Measurements from ENCODE around the gene TFDP2.
A peak's percentile ranks its signal among the peaks of the same experiment; 100 is the strongest.
"Not testable (repeated sequence)": the region's sequence is repeated elsewhere in the genome, so short reads cannot be mapped to it uniquely, and the experiment has no call there.

TFDP2 gene

GRCh38 chr3:142148792-142149672 lies at the start of gene TFDP2:
TSS of gene TFDP2 (minus strand) at chr3:142149544. CDS start at chr3:142101749, 47,795 bp downstream.
- peak; percentile 89 for DNase-seq (ENCODE audit: low read depth)

- DNase-seq (ENCODE audit: low read depth): no peak
Measured at GRCh38 chr3:142188846-142189245, 39.5 kb upstream of the TFDP2 start.

DNA sequence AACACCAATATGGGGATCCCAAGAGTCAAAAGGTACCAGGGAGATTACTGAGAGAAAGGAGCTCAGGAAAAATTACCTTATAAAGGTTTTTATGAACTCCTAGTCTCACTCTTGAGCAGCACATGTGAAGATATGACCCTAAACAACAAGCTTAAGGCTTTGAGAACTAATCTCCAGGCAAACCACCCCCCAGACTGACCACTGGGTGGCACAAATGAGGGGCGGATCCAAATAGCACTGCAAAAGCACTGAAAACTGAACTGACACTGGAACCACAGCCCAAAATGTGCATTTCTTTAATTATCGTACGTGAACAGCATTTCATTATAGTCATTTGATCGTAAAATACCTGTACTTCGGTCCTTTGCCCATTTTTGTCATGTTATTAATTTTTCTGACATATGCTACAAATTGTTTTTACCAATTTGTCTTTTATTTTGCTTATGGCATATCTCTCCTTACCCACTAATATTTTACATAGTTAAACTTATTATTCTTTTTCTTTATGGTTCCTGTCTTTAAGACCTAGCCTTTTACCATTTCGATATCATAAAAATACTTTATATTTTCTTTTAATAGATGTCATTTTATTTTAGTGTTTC lies 31.5 kb upstream of the TFDP2 start:
- peak; percentile 41 for DNase-seq (ENCODE audit: low read depth)

DNA sequence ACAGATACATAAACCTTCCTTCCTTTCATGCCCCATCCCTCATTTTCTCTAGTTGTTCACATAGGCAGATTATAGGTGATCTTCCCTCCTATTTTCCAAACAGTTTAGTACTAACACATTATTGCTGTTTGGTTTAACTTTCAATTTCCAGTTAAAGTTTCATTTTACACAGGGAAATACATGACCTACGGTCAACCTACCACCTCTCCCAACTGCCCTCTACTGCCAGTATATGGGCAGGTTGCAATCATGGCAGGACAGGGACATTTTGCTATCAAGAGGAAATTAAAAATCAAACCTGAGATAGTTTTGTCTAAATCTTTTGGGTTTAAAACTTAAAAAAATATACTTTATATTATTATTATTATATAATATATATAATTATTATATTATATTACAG lies 26.1 kb upstream of the TFDP2 start:
- no peak for DNase-seq (ENCODE audit: low read depth)

- no peak for DNase-seq (ENCODE audit: low read depth)
Measured at GRCh38 chr3:142174559-142174958, 25.2 kb upstream of the TFDP2 start.

GRCh38 chr3:142168514-142168913 lies 19.2 kb upstream of the TFDP2 start:
- no peak for DNase-seq (ENCODE audit: low read depth)

DNA sequence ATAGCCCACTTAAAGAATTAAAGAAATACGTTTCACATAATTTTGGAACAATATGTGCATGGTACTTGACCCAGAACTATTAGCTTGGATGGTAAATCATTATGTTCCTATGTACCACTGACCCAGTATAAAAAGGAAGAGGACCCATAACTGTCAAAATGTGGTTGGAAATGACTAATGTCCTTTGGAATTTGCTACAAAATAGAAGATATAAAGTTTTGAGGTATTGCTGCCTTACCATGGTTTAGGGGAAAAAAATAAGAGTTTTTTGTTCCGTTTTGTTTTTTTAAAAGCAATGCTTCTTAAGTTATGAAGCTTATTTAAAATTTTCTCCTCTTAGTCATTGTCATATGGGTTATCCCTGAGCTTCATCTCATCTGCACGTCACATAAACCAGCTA lies 15.8 kb upstream of the TFDP2 start:
- peak; percentile 34 for DNase-seq (ENCODE audit: low read depth)

- no peak for DNase-seq (ENCODE audit: low read depth)
Measured at GRCh38 chr3:142159083-142159740, 9.9 kb upstream of the TFDP2 start.

DNA sequence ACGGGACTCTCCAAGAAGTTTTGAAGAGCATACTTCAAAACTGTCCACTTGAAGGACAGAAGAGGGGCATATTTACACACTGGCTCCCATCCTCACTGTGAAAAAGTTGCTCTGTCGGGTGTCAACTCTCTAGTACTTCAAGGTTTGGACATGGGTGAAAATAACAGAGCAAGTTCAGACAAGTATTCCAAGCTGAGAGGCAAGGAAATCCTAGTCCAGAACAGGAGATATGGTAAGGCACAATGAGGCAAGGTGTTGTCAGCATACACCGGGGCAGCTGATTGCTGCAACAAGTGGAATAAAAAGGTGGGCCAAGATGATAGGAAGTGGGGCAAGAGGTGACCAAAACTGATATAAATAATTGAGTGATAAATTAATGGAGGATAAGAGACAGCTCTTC lies 4.8 kb upstream of the TFDP2 start:
- no peak for DNase-seq (ENCODE audit: low read depth)

GRCh38 chr3:142152384-142152783 lies 3.0 kb upstream of the TFDP2 start:
- no peak for DNase-seq (ENCODE audit: low read depth)

GRCh38 chr3:142151828-142152227 lies 2.5 kb upstream of the TFDP2 start:
- DNase-seq (ENCODE audit: low read depth): no peak

DNA sequence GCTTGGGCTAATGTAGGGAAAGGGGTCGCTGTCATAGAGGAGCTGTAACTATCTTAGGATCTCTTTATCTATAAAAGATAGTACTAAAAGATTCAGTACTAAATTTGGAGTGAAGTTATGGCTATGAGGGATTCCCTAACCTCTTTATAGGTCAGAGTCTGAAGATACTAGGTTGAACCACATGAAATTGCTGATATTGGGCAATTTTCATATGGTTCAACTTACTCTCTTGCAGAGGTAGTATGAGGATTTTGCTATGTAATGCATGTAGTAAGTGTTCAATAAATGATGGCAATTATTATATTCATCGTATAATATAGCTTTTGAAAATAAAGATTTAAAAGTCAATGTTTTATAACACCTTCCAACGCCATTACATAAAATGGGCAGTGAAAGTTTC lies 1.9 kb upstream of the TFDP2 start:
- DNase-seq (ENCODE audit: low read depth): no peak

DNA sequence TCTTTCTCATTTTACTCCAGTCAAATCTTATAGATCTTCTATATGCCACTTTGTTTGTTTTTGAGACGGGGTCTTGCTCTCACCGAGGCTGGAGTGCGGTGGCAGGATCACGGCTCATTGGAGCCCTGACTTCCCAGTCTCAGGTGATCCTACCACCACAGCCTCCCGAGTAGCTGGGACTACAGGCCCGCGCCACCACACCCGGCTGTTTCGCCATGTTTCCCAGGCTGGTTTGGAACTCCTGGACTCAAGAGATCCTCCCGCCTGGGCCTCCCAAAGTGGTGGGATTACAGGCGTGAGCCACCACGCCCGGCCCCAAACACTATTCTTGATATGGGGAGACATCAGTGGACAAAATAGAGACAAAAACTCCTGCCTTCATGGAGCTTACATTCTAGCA lies 927 bp upstream of the TFDP2 start:
- no peak for DNase-seq (ENCODE audit: low read depth)

DNA sequence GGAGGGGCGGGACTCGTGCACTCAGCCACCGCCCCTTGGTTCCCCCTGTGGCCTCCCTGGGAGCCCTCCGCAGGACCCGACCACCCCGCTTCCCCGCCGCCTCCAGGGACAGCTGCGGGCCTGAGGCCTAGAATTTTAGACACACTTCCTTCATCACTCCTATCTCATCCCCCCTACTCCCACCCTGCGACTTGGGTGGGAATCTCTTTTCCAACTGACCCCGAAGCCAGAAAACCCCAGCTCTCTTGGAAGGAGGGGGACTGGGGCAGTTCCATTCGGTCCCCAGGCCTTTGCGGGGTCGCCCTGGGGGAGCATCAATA lies 289 bp upstream of the TFDP2 start:
- no peak for DNase-seq (ENCODE audit: low read depth)

- DNase-seq (ENCODE audit: low read depth): no peak
Measured at GRCh38 chr3:142148044-142148791, 1.1 kb downstream of the TFDP2 start.

DNA sequence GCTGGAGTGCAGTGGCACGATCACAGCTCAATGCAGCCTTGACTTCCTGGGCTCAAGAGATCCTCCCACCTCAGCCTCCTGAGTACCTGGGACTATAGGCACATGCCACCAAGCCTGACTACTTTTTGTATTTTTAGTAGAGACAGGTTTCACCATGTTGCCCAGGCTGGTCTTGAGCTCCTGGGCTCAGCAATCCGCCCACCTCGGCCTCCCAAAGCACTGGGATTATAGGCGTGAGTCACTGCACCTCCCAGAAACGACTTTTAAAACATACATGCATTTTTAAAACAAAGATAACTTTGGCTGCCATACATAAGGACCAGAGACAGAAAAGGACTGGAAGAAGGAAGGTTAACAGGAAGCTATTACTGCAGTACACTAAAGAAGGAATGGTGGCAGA lies 4.8 kb downstream of the TFDP2 start:
- DNase-seq (ENCODE audit: low read depth): peak; percentile 33

DNA sequence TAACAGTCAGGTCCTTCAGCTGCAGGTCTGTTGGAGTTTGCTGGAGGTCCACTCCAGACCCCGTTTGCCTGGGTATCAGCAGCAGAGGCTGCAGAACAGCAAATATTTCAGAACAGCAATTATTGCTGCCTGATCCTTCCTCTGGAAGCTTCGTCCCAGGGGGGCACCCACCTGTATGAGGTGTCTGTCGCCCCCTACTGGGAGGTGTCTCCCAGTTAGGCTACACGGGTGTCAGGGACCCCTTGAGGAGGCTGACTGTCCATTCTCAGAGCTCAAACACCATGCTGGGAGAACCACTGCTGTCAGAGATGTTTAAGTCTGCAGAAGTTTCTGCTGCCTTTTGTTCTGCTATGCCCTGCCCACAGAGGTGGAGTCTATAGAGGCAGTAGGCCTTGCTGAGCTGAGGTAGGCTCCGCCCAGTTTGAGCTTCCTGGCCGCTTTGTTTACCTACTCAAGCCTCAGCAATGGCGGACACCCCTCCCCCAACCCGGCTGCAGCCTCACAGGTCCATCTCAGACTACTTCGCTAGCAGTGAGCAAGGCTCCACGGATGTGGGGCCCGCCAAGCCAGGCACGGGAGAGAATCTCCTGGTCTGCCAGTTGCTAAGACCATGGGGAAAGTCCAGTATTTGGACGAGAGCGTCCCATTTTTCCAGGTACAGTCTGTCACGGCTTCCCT lies 8.6 kb downstream of the TFDP2 start:
- DNase-seq (ENCODE audit: low read depth): not testable (repeated sequence)

DNA sequence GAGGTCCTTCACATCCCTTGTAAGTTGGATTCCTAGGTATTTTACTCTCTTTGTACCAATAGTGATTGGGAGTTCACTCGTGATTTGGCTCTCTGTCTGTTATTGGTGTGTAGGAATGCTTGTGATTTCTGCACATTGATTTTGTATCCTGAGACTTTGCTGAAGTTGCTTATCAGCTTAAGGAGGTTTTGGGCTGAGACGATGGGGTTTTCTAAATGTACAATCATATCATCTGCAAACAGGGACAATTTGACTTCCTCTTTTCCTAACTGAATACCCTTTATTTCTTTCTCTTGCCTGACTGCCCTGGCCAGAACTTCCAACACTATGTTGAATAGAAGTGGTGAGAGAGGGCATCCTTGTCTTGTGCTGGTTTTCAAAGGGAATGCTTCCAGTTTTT lies 12.3 kb downstream of the TFDP2 start:
- DNase-seq (ENCODE audit: low read depth): not testable (repeated sequence)

DNA sequence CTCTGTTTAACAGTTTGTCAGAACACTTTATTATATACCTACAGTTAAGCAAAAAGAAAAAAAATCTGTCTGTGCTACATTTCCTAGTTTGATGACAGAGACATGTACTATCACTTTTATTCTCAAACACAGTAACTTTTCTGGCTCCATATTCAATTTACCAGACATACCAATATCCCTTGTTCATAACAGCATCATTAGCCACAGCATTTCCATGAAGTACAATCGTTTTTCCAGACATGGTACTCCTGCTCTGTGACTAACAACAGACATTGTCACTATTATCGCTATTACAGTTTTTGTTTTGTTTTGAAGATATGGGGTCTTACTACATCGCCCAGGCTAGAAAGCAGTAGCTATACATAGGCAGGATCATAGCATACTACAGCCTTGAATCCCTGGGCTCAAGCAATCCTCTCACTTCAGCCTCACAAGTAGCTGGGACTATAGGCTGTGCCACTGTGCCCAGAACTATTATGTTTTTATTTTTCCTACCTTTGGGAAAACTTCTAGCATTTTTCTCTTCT lies 14.5 kb downstream of the TFDP2 start:
- DNase-seq (ENCODE audit: low read depth): no peak

- DNase-seq (ENCODE audit: low read depth): no peak
Measured at GRCh38 chr3:142129516-142130171, 19.7 kb downstream of the TFDP2 start.

All from iris pigment epithelial cell (primary cell).